HG02870 (cell line): ENCODE measurements around the gene GPBP1.
A peak's percentile ranks its signal among the peaks of the same experiment; 100 is the strongest.
"Not testable (repeated sequence)": the region's sequence is repeated elsewhere in the genome, so short reads cannot be mapped to it uniquely, and the experiment has no call there.

Experiments used
- ATAC-seq: cut with Tn5 transposase; IDR thresholded peaks from one replicate; pipeline ENCODE4 v1.9.1; 2021; ENCODE audit warnings: mild to moderate bottlenecking, moderate library complexity; ENCODE audit not compliant: unreplicated experiment

GPBP1 gene

GRCh38 chr5:57176350-57176857, 2.5 kb downstream of the GPBP1 start:
- no peak for ATAC-seq

- no peak for ATAC-seq
These were observed 3.8 kb downstream of the GPBP1 start for GRCh38 chr5:57177479-57178156.

- ATAC-seq = not testable (repeated sequence)
These were observed 4.4 kb downstream of the GPBP1 start for GRCh38 chr5:57178238-57178637.

GRCh38 chr5:57179262-57180200, 5.7 kb downstream of the GPBP1 start:
- no peak for ATAC-seq

GRCh38 chr5:57181154-57181553, 7.3 kb downstream of the GPBP1 start:
- no peak for ATAC-seq

GRCh38 chr5:57184322-57184721, 10.5 kb downstream of the GPBP1 start:
- no peak for ATAC-seq

- ATAC-seq = no peak
These were observed 11.5 kb downstream of the GPBP1 start for GRCh38 chr5:57185313-57185712.

GRCh38 chr5:57186194-57186593, 12.3 kb downstream of the GPBP1 start:
- ATAC-seq = no peak

GRCh38 chr5:57187977-57188376, 14.1 kb downstream of the GPBP1 start:
- ATAC-seq = peak; percentile 40

- no peak for ATAC-seq
These were observed 15.7 kb downstream of the GPBP1 start for GRCh38 chr5:57189515-57189914.

GRCh38 chr5:57190593-57190992, 16.7 kb downstream of the GPBP1 start:
- no peak for ATAC-seq

GRCh38 chr5:57191163-57191562, 17.3 kb downstream of the GPBP1 start:
- ATAC-seq = no peak

GRCh38 chr5:57191986-57192385, 18.1 kb downstream of the GPBP1 start:
- ATAC-seq = no peak

GRCh38 chr5:57192832-57193231, 19.0 kb downstream of the GPBP1 start:
- not testable (repeated sequence) for ATAC-seq

GRCh38 chr5:57193757-57194413, 20.0 kb downstream of the GPBP1 start:
- peak; percentile 58 for ATAC-seq

- no peak for ATAC-seq
These were observed 20.8 kb downstream of the GPBP1 start for GRCh38 chr5:57194653-57195052.

- ATAC-seq = no peak
These were observed 21.2 kb downstream of the GPBP1 start for GRCh38 chr5:57195060-57195459.

- no peak for ATAC-seq
These were observed 26.0 kb downstream of the GPBP1 start for GRCh38 chr5:57199866-57200265.

- ATAC-seq = no peak
These were observed 29.0 kb downstream of the GPBP1 start for GRCh38 chr5:57202811-57203210.

- no peak for ATAC-seq
These were observed 33.3 kb downstream of the GPBP1 start for GRCh38 chr5:57207007-57207653.

GRCh38 chr5:57207681-57208080, 33.8 kb downstream of the GPBP1 start:
- no peak for ATAC-seq
